SK-N-SH (cell line): ENCODE data around the gene PLXDC1. TPM values are rescaled to one million over a fixed set of nuclear protein-coding genes. Genes with fewer than 3 reads are reported as not detected.

Experiments
- CTCF ChIA-PET: fragments of 300-600, 350-600 bp; formaldehyde crosslinking; extraction: SDS; loops from one replicate; lab custom pipeline; 2021; lab: Yijun Ruan, JAX
- POLR2A ChIA-PET: fragments of 350-600 bp; sonication (Branson Sonifier 250); formaldehyde crosslinking; extraction: SDS; loops from one replicate; lab custom pipeline; 2020; ENCODE audit warnings: antibody characterized with exemption, inconsistent platforms; lab: Yijun Ruan, JAX
- DNase-seq: peaks from one replicate; pipeline ENCODE4 v3.0.0; 2012
- H2AFZ ChIP-seq: fragments of 200-600 bp; sonication (generic); 2 replicates; pipeline ENCODE4 v1.8.1; 2016; ENCODE audit warnings: antibody characterized with exemption, mild to moderate bottlenecking, low read depth
- H3F3A ChIP-seq: fragments of 200-600 bp; sonication (generic); replicated peaks from 2 replicates; pipeline ENCODE3; 2016; ENCODE audit warnings: antibody characterized with exemption, mild to moderate bottlenecking; ENCODE audit not compliant: insufficient read depth
- H3K27ac ChIP-seq, 2 experiments: fragments of 200-500 bp in 1 of 2; fragments of 200-600 bp in 1 of 2; sonication (Bioruptor generic) in 1 of 2; sonication (generic), shearing (Covaris generic) in 1 of 2; 2 replicates each; pipeline versions ENCODE4 v1.5.1 to v1.6.1; 2014 to 2016; ENCODE audit warnings: low read depth in 2 of 2, inconsistent platforms in 1 of 2, low read length in 1 of 2, mild to moderate bottlenecking in 1 of 2, mixed read lengths in 1 of 2
- H3K27me3 ChIP-seq: fragments of 200-600 bp; sonication (generic), shearing (Covaris generic); 2 replicates; pipeline ENCODE4 v1.6.1; 2016; ENCODE audit warnings: mixed run types; ENCODE audit not compliant: insufficient read depth
- H3K36me3 ChIP-seq, 2 experiments: fragments of 200-500 bp in 1 of 2; fragments of 200-600 bp in 1 of 2; sonication (Bioruptor generic) in 1 of 2; sonication (generic) in 1 of 2; replicated peaks in 1 of 2; 2 replicates each; pipeline versions ENCODE3 to v1.5.1; 2014 to 2016; ENCODE audit warnings: low read length in 1 of 2, mild to moderate bottlenecking in 1 of 2; ENCODE audit not compliant: insufficient read depth in 2 of 2, control insufficient read depth in 1 of 2
- H3K4me1 ChIP-seq, 2 experiments: fragments of 200-500 bp in 1 of 2; fragments of 200-600 bp in 1 of 2; sonication (Bioruptor generic) in 1 of 2; sonication (generic), shearing (Covaris generic) in 1 of 2; 2 replicates each; pipeline versions ENCODE4 v1.5.1 to v1.6.1; 2014 to 2016; ENCODE audit warnings: low read depth in 1 of 2, low read length in 1 of 2, mixed run types in 1 of 2; ENCODE audit not compliant: insufficient read depth in 2 of 2, control insufficient read depth in 1 of 2
- H3K4me2 ChIP-seq: fragments of 200-600 bp; sonication (generic), shearing (Covaris generic); 2 replicates; pipeline ENCODE4 v1.6.1; 2017; ENCODE audit warnings: mixed run types
- H3K4me3 ChIP-seq, 2 experiments: fragments of 200-500 bp in 1 of 2; fragments of 200-600 bp in 1 of 2; sonication (Bioruptor generic) in 1 of 2; sonication (generic), shearing (Covaris generic) in 1 of 2; 2 replicates each; pipeline versions ENCODE4 v1.5.1 to v1.8.1; 2014 to 2016; ENCODE audit warnings: low read depth in 2 of 2, inconsistent platforms in 1 of 2, low read length in 1 of 2, mild to moderate bottlenecking in 1 of 2, mixed read lengths in 1 of 2, moderate library complexity in 1 of 2
- H3K79me2 ChIP-seq: fragments of 200-600 bp; sonication (generic); 2 replicates; pipeline ENCODE4 v1.8.1; 2017; ENCODE audit warnings: mild to moderate bottlenecking; ENCODE audit not compliant: insufficient read depth
- H3K9ac ChIP-seq: fragments of 200-600 bp; sonication (generic); 2 replicates; pipeline ENCODE4 v1.6.1; 2017; ENCODE audit warnings: mixed run types
- H3K9me2 ChIP-seq: fragments of 200-600 bp; sonication (generic); 2 replicates; pipeline ENCODE4 v1.6.1; 2017; ENCODE audit warnings: mixed run types
- H3K9me3 ChIP-seq: fragments of 200-600 bp; sonication (generic); 2 replicates; pipeline ENCODE4 v1.6.1; 2017; ENCODE audit warnings: mixed run types, mild to moderate bottlenecking, moderate library complexity
- H4K20me1 ChIP-seq: fragments of 200-600 bp; sonication (generic); 2 replicates; pipeline ENCODE4 v1.6.1; 2017; ENCODE audit warnings: mild to moderate bottlenecking, mixed run types; ENCODE audit not compliant: insufficient read depth
- CHD2 ChIP-seq: fragments of 150-350 bp; IDR thresholded peaks from 2 replicates; pipeline ENCODE4 v1.6.1; 2018; ENCODE audit warnings: low read length; ENCODE audit not compliant: partially characterized antibody
- FOSL2 ChIP-seq: IDR thresholded peaks from 2 replicates; pipeline ENCODE4 v1.4.0; 2012; ENCODE audit warnings: low read depth, mild to moderate bottlenecking, moderate library complexity, borderline replicate concordance
- GABPA ChIP-seq: IDR thresholded peaks from 2 replicates; pipeline ENCODE4 v1.4.0; 2012; ENCODE audit warnings: low read depth, mild to moderate bottlenecking
- JUND ChIP-seq: IDR thresholded peaks from 2 replicates; pipeline ENCODE4 v1.4.0; 2012
- MAX ChIP-seq: IDR thresholded peaks from 2 replicates; pipeline ENCODE4 v1.4.0; 2012; ENCODE audit warnings: low read depth
- NFIC ChIP-seq: IDR thresholded peaks from 2 replicates; pipeline ENCODE4 v1.4.0; 2012; ENCODE audit warnings: borderline replicate concordance
- RAD21 ChIP-seq: IDR thresholded peaks from 2 replicates; pipeline ENCODE4 v1.6.1; 2012; ENCODE audit warnings: mild to moderate bottlenecking, low read length
- RCOR1 ChIP-seq: fragments of 150-350 bp; IDR thresholded peaks from 2 replicates; pipeline ENCODE4 v1.6.1; 2017; ENCODE audit warnings: antibody characterized with exemption, low read length
- RFX5 ChIP-seq: IDR thresholded peaks from 2 replicates; pipeline ENCODE4 v1.6.1; 2012; ENCODE audit warnings: mild to moderate bottlenecking, improper control_type of control experiment, low read length
- RXRA ChIP-seq: IDR thresholded peaks from 2 replicates; pipeline ENCODE4 v1.4.0; 2012; ENCODE audit warnings: low read depth, mild to moderate bottlenecking, borderline replicate concordance
- SMC3 ChIP-seq: IDR thresholded peaks from 2 replicates; pipeline ENCODE4 v1.6.1; 2012; ENCODE audit warnings: low read depth, low read length, improper control_type of control experiment
- TCF12 ChIP-seq: IDR thresholded peaks from 2 replicates; pipeline ENCODE4 v1.4.0; 2012
- TEAD4 ChIP-seq: IDR thresholded peaks from 2 replicates; pipeline ENCODE4 v1.4.0; 2012; ENCODE audit warnings: mild to moderate bottlenecking, borderline replicate concordance; ENCODE audit not compliant: insufficient read depth
- YY1 ChIP-seq: IDR thresholded peaks from 2 replicates; pipeline ENCODE4 v1.4.0; 2012; ENCODE audit warnings: low read depth, mild to moderate bottlenecking
- WGBS: methylation state at CpG from one replicate; pipeline ENCODE4 v1.1.6; 2017; ENCODE audit warnings: low lambda C conversion rate; 5-methylcytosine and 5-hydroxymethylcytosine counted together
- polyA plus RNA-seq, 3 experiments: library from polyadenylated mRNA; depleted of rRNA; stranded (reverse); fragments of >200 nt; gene quantifications; 2 replicates each; pipeline ENCODE4 v1.2.3, GENCODE V29; 2012
- TF ChIP-seq, protein P1 (sequence below): IDR thresholded peaks from 2 replicates; pipeline ENCODE4 v1.6.1; 2012; ENCODE audit warnings: mild to moderate bottlenecking, low read depth, low read length, moderate library complexity
- TF ChIP-seq, protein P2 (sequence below): IDR thresholded peaks from 2 replicates; pipeline ENCODE4 v1.4.0; 2012; ENCODE audit warnings: low read depth, borderline replicate concordance

PLXDC1 gene
- polyA plus RNA-seq, 1 of the 3 experiments (the other 2 are of a cell fraction) = 1.5 TPM

GRCh38 chr17:39195568-39196160 is 44.2 kb upstream of the PLXDC1 start:
- DNase-seq = no peak
- H2AFZ ChIP-seq = no peak overlapping the region
- 0 out of 2 replicates have a peak, but pooled peaks cover 4% of the 10 kb centered on the region for H4K20me1 ChIP-seq
- peak overlapping the region in 1 of 2 experiments; percentile 18; a peak in 1 of 4 replicates for H3K27ac ChIP-seq
- 0 out of 2 replicates have a peak overlapping the region, but pooled peaks have one; percentile 54 for H3K9ac ChIP-seq
- peaks cover 39% of the 10 kb centered on the region for H3K79me2 ChIP-seq
- H3F3A ChIP-seq = peaks cover 16% of the 10 kb centered on the region
- peak overlapping the region; percentile 95 for H3K4me2 ChIP-seq
- ChIA-PET POLR2A (interaction anchor here (1.5 kb wide), 1 partner anchor 10 kb away, joined by 5 read pairs; no protein-coding TSS in a partner anchor), CTCF (interaction anchor here (1.2 to 29.0 kb wide), 4 partner anchors 11 to 213 kb away, joined by 5 to 781 read pairs (median 52); no protein-coding TSS in a partner anchor)
- no peaks in the 10 kb centered on the region for H3K9me3 ChIP-seq
- 100% methylated on average over 6 of the region's 8 CpGs for WGBS
- H3K36me3 ChIP-seq = peaks cover 9 to 10% of the 10 kb centered on the region in 2 experiments
- H3K9me2 ChIP-seq = no peaks in the 10 kb centered on the region
- peaks cover 19 to 34% of the 10 kb centered on the region in 2 experiments; a peak in 2 of 4 replicates for H3K4me1 ChIP-seq
- H3K27me3 ChIP-seq = no peaks in the 10 kb centered on the region
- TF ChIP-seq, protein P1, sequence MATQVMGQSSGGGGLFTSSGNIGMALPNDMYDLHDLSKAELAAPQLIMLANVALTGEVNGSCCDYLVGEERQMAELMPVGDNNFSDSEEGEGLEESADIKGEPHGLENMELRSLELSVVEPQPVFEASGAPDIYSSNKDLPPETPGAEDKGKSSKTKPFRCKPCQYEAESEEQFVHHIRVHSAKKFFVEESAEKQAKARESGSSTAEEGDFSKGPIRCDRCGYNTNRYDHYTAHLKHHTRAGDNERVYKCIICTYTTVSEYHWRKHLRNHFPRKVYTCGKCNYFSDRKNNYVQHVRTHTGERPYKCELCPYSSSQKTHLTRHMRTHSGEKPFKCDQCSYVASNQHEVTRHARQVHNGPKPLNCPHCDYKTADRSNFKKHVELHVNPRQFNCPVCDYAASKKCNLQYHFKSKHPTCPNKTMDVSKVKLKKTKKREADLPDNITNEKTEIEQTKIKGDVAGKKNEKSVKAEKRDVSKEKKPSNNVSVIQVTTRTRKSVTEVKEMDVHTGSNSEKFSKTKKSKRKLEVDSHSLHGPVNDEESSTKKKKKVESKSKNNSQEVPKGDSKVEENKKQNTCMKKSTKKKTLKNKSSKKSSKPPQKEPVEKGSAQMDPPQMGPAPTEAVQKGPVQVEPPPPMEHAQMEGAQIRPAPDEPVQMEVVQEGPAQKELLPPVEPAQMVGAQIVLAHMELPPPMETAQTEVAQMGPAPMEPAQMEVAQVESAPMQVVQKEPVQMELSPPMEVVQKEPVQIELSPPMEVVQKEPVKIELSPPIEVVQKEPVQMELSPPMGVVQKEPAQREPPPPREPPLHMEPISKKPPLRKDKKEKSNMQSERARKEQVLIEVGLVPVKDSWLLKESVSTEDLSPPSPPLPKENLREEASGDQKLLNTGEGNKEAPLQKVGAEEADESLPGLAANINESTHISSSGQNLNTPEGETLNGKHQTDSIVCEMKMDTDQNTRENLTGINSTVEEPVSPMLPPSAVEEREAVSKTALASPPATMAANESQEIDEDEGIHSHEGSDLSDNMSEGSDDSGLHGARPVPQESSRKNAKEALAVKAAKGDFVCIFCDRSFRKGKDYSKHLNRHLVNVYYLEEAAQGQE = no peak
- TF ChIP-seq SMC3 = no peak
- no peak for TF ChIP-seq CHD2
- TF ChIP-seq FOSL2 = no peak
- peak overlapping the region; percentile 63 to 76; a peak in 3 of 4 replicates for H3K4me3 ChIP-seq

GRCh38 chr17:39194985-39195524 is 43.6 kb upstream of the PLXDC1 start:
- peaks cover 33% of the 10 kb centered on the region for H3K79me2 ChIP-seq
- H3K27me3 ChIP-seq = no peaks in the 10 kb centered on the region
- H3K4me3 ChIP-seq = no peak overlapping the region
- no peak overlapping the region; a peak in 1 of 4 replicates for H3K27ac ChIP-seq
- H2AFZ ChIP-seq = no peak overlapping the region
- H3F3A ChIP-seq = peaks cover 16% of the 10 kb centered on the region
- no peak for DNase-seq
- H3K36me3 ChIP-seq = peaks cover 10 to 12% of the 10 kb centered on the region in 2 experiments
- WGBS = 86% methylated on average over 6 of the region's 10 CpGs
- H3K4me2 ChIP-seq = peak overlapping the region; percentile 95
- H3K9me3 ChIP-seq = no peaks in the 10 kb centered on the region
- 0 out of 2 replicates have a peak, but pooled peaks cover 4% of the 10 kb centered on the region for H4K20me1 ChIP-seq
- no peak overlapping the region for H3K9ac ChIP-seq
- peaks cover 19 to 34% of the 10 kb centered on the region in 2 experiments; a peak in 2 of 4 replicates for H3K4me1 ChIP-seq
- ChIA-PET POLR2A (interaction anchor here (0.7 to 1.5 kb wide), 2 partner anchors 11 to 63 kb away, joined by 3 to 5 read pairs; no protein-coding TSS in a partner anchor), CTCF (interaction anchor here (1.2 to 29.0 kb wide), 6 partner anchors 9 to 212 kb away, joined by 5 to 781 read pairs (median 9); no protein-coding TSS in a partner anchor)
- no peaks in the 10 kb centered on the region for H3K9me2 ChIP-seq
- TF ChIP-seq, protein P2, sequence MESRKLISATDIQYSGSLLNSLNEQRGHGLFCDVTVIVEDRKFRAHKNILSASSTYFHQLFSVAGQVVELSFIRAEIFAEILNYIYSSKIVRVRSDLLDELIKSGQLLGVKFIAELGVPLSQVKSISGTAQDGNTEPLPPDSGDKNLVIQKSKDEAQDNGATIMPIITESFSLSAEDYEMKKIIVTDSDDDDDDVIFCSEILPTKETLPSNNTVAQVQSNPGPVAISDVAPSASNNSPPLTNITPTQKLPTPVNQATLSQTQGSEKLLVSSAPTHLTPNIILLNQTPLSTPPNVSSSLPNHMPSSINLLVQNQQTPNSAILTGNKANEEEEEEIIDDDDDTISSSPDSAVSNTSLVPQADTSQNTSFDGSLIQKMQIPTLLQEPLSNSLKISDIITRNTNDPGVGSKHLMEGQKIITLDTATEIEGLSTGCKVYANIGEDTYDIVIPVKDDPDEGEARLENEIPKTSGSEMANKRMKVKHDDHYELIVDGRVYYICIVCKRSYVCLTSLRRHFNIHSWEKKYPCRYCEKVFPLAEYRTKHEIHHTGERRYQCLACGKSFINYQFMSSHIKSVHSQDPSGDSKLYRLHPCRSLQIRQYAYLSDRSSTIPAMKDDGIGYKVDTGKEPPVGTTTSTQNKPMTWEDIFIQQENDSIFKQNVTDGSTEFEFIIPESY = no peak
- TF ChIP-seq SMC3 (no peak), MAX (no peak), RXRA (no peak), GABPA (no peak), RAD21 (no peak), RCOR1 (no peak), TCF12 (no peak), YY1 (no peak), TEAD4 (no peak), NFIC (no peak), RFX5 (no peak), JUND (no peak)
- TF ChIP-seq, protein P1 = no peak
